HPDE6-E6E7 (cell line): ENCODE measurements around the gene ZNF506.
"Not testable (repeated sequence)": the region's sequence is repeated elsewhere in the genome, so short reads cannot be mapped to it uniquely, and the experiment has no call there.

Experiments used
- DNase-seq: peaks from one replicate; pipeline ENCODE4 v3.0.0; 2011; ENCODE audit warnings: missing footprints; ENCODE audit errors: extremely low spot score

The ZNF506 gene

DNA sequence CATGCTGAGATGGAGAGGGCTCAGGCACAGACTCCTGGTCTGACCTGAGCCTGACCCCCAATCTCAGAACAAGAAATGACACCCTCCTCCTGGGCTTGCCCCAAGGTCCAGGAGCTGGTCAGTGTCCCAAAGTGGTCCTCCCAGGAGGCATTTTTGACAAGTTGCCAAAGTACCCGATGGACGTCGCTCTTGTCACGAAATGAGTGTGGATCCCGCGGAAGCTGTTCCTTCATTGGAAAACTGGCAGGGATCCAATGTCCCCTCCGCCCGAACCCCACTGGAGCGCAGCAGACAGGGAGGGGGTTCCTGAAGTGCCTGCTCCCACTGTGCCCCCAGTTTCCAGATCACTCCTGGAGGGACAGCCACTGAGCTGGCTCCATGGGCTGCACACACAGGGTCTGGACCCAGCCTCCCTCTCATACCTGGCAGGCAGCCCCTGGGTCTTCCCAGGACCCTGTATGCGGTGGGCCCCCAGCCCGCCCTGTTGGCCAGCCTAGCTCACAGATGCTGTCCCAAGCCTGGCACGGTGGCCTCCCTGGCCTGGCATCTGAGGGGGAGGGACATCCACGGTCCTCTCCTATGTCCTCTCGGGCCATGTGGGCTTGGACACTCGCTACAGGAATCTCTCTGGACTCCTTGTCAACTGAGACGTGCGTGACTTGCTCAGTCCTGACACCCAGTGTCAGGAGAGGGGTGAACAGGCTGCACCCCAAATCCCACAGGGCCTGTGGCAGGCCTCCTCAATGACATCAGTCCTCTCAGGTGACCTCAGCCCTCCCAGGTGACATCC is 75.9 kb downstream of the ZNF506 start:
- no peak for DNase-seq

DNA sequence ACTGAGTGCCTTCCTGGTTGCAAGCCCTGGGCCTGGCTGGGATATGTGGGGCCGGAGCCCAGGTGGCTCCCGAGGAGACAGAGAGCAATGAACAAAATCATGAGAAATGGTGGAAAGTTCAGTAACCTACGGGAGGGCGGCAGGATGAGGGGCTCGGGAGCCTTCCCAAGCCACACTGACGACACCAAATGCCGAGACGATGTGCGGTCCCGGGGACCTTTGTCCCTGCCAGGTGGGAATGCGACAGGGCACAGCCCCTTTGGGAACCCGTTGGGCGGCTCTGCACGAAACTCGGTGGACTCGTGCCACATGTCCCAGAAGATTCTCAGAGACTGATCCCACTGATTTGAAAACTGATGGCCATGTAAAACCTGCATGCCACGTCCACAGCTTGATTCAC is 76.9 kb downstream of the ZNF506 start:
- no peak for DNase-seq

- DNase-seq, result not testable (repeated sequence)
These were observed 77.6 kb downstream of the ZNF506 start for GRCh38 chr19:19743921-19744320.

GRCh38 chr19:19743176-19743575 is 78.4 kb downstream of the ZNF506 start:
- DNase-seq, result no peak

DNA sequence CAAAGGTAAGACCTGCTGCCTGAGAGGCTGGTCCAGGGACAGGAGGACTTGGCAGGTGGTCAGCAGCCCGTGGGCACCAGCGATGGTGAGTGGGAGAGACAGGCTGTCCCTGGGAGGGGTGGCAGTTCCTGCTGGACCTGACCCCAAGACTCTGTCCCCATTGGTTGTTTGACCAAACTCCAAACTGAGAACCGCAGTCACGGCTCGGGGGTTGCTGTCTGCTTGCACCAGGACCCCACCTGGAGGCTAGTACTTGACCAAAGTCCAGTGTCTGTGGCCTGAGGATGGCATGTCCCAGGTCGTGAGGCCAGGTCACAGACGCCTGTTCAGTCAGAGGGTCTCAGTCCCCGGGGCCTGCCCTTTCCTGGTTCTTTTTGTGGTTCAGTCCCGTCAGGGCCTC is 78.8 kb downstream of the ZNF506 start:
- no peak for DNase-seq
